Parathyroid adenoma (tissue), 2 donors: ENCODE data around the gene ATP1A4.

Experiments used
- H2AFZ ChIP-seq: fragments of 300-600 bp; sonication (generic); one replicate; pipeline ENCODE4 v1.7.0; 2017; ENCODE audit warnings: antibody characterized with exemption, mild to moderate bottlenecking
- H3K27ac ChIP-seq: fragments of 300-600 bp; sonication (generic); one replicate; pipeline ENCODE4 v1.7.0; 2017
- H3K27me3 ChIP-seq: fragments of 300-600 bp; sonication (generic); one replicate; pipeline ENCODE4 v1.7.0; 2017; ENCODE audit warnings: low read length; ENCODE audit not compliant: control insufficient read depth, insufficient read depth
- H3K36me3 ChIP-seq: fragments of 300-600 bp; sonication (generic); one replicate; pipeline ENCODE4 v1.7.0; 2017; ENCODE audit warnings: low read length; ENCODE audit not compliant: control insufficient read depth, insufficient read depth
- H3K4me1 ChIP-seq: fragments of 300-600 bp; sonication (generic); one replicate; pipeline ENCODE4 v1.7.0; 2017; ENCODE audit warnings: control low read depth
- H3K4me2 ChIP-seq: fragments of 300-600 bp; sonication (generic); one replicate; pipeline ENCODE4 v1.7.0; 2017; ENCODE audit warnings: low read length
- H3K4me3 ChIP-seq: fragments of 300-600 bp; sonication (generic); one replicate; pipeline ENCODE4 v1.7.0; 2017; ENCODE audit warnings: low read depth, low read length
- H3K79me2 ChIP-seq: fragments of 300-600 bp; sonication (generic); one replicate; pipeline ENCODE4 v1.7.0; 2017; ENCODE audit warnings: control low read depth
- H3K9ac ChIP-seq: fragments of 300-600 bp; sonication (generic); one replicate; pipeline ENCODE4 v1.7.0; 2017; ENCODE audit warnings: mild to moderate bottlenecking
- H3K9me3 ChIP-seq: fragments of 300-600 bp; sonication (generic); one replicate; pipeline ENCODE4 v1.7.0; 2017; ENCODE audit warnings: low read length; ENCODE audit not compliant: control insufficient read depth
- TF ChIP-seq, protein P1 (sequence below): fragments of 300-600 bp; sonication (generic); IDR thresholded peaks from one replicate; pipeline ENCODE4 v1.7.0; 2017; ENCODE audit warnings: antibody characterized with exemption, mild to moderate bottlenecking
- donor health status: primary hyperparathyroidism.

ATP1A4 gene

DNA sequence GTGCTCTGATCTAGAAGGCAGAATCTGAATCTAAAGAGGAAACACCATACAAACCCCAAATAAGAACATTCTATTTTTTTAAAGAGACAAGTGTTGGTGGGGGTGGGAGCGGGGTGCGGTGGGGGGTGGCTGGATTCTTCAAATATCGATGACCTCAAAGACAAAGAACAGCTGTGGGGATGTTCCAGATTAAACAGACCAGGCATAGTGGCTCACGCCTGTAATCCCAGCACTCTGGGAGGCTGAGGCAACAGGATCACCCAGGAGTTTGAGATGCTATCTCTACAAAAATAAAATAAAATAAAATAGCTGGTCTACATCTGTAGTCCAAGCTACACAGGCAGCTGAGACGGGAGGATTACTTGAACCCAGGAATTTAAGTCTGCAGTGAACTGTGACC is 5.0 kb downstream of the ATP1A4 start:
- H2AFZ ChIP-seq: no peak overlapping the region
- H3K27ac ChIP-seq: no peak overlapping the region
- H3K4me2 ChIP-seq: no peak overlapping the region
- TF ChIP-seq, protein P1, sequence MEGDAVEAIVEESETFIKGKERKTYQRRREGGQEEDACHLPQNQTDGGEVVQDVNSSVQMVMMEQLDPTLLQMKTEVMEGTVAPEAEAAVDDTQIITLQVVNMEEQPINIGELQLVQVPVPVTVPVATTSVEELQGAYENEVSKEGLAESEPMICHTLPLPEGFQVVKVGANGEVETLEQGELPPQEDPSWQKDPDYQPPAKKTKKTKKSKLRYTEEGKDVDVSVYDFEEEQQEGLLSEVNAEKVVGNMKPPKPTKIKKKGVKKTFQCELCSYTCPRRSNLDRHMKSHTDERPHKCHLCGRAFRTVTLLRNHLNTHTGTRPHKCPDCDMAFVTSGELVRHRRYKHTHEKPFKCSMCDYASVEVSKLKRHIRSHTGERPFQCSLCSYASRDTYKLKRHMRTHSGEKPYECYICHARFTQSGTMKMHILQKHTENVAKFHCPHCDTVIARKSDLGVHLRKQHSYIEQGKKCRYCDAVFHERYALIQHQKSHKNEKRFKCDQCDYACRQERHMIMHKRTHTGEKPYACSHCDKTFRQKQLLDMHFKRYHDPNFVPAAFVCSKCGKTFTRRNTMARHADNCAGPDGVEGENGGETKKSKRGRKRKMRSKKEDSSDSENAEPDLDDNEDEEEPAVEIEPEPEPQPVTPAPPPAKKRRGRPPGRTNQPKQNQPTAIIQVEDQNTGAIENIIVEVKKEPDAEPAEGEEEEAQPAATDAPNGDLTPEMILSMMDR: no peak
- no peaks in the 10 kb centered on the region for H3K36me3 ChIP-seq
- no peaks in the 10 kb centered on the region for H3K9me3 ChIP-seq
- no peaks in the 10 kb centered on the region for H3K4me1 ChIP-seq
- no peak overlapping the region for H3K4me3 ChIP-seq
- H3K79me2 ChIP-seq: no peaks in the 10 kb centered on the region
- no peaks in the 10 kb centered on the region for H3K27me3 ChIP-seq
- no peak overlapping the region for H3K9ac ChIP-seq

DNA sequence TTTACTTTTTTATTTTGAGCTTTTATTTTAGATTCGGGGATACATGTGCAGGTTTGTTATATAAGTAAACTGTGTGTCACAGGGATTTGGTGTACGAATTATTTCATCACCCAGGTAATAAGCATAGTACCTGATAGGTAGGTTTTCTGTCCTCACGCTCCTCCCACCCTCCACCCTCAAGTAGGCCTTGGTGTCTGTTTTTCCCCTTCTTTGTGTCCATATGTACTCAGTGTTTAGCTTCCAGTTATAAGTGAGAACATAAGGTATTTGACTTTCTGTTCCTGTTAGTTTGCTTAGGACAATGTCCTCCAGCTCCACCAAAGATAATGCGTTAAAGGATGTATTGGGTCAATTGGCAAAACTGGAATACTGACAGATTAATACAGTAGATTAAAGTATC is 5.8 kb downstream of the ATP1A4 start:
- no peaks in the 10 kb centered on the region for H3K27me3 ChIP-seq
- no peak overlapping the region for H3K27ac ChIP-seq
- no peaks in the 10 kb centered on the region for H3K36me3 ChIP-seq
- H3K9me3 ChIP-seq: no peaks in the 10 kb centered on the region
- no peak overlapping the region for H2AFZ ChIP-seq
- no peak overlapping the region for H3K4me3 ChIP-seq
- no peaks in the 10 kb centered on the region for H3K4me1 ChIP-seq
- no peak overlapping the region for H3K4me2 ChIP-seq
- no peaks in the 10 kb centered on the region for H3K79me2 ChIP-seq
- no peak overlapping the region for H3K9ac ChIP-seq
- TF ChIP-seq, protein P1: no peak

DNA sequence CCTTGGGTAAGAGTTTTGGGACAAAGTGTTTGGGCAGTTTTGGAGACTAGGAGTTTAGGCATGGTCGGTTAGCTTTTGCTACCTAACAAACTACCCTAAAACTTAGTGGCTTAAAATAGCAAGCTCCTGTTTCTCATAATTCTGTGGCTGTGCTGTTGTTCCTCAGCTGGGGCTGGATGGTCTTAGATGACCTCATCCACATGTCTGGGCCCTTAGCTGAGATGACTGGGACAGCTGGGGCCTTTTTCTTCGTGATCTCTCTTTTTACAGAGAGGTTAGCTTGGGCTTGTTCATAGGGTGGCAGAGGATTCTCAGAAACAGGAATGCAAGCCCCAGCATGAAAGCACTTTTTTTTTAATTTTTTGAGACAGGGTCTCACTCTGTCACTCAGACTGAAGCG is 6.6 kb downstream of the ATP1A4 start:
- no peak overlapping the region for H2AFZ ChIP-seq
- H3K9ac ChIP-seq: no peak overlapping the region
- TF ChIP-seq, protein P1: no peak
- H3K27ac ChIP-seq: no peak overlapping the region
- H3K36me3 ChIP-seq: no peaks in the 10 kb centered on the region
- no peak overlapping the region for H3K4me2 ChIP-seq
- no peak overlapping the region for H3K4me3 ChIP-seq
- no peaks in the 10 kb centered on the region for H3K79me2 ChIP-seq
- no peaks in the 10 kb centered on the region for H3K9me3 ChIP-seq
- H3K4me1 ChIP-seq: no peaks in the 10 kb centered on the region
- no peaks in the 10 kb centered on the region for H3K27me3 ChIP-seq

DNA sequence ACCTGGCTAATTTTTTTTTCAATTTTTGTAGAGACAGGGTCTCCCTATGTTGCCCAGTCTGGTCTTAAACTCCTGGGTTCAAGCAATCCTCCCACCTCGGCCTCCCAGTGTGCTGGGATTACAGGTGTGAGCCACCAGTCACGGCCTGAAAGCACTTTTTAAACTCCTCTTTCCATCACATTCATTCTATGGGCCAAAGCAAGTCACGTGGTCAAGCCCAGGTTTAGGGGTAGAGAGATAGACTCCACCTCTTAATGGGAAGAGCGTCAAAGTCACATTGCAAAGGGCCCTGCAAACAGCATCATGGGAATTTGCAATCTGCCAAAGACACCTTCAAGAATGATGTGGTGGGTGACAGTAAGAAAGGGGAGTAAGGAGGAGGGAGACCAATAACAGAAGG is 7.1 kb downstream of the ATP1A4 start:
- no peak overlapping the region for H3K4me3 ChIP-seq
- TF ChIP-seq, protein P1: no peak
- no peak overlapping the region for H3K27ac ChIP-seq
- no peak overlapping the region for H2AFZ ChIP-seq
- no peaks in the 10 kb centered on the region for H3K79me2 ChIP-seq
- H3K9me3 ChIP-seq: no peaks in the 10 kb centered on the region
- H3K4me2 ChIP-seq: no peak overlapping the region
- H3K9ac ChIP-seq: no peak overlapping the region
- H3K36me3 ChIP-seq: no peaks in the 10 kb centered on the region
- H3K4me1 ChIP-seq: no peaks in the 10 kb centered on the region
- no peaks in the 10 kb centered on the region for H3K27me3 ChIP-seq

DNA sequence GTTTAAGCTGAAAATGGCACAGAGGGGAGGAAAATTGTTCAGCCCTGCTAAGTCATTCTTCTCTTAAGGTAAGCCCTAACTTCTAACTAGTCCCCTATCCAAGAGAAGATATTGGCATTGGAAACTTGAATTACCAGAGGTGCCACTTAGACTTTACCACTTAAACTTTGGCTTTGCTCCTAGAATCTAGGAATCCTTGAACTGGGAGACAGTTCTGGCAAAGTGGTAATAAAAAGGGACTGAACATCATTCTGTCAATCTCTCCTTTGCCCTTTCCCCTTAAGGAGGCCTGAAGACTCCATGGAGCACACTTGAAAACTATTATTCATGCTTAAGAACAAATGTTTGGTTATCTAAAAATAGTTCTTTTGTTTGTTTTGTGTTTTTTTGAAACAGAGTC is 8.4 kb downstream of the ATP1A4 start:
- Histone ChIP-seq H3K36me3 (no peaks in the 10 kb centered on the region), H3K4me1 (no peaks in the 10 kb centered on the region), H3K4me2 (no peak overlapping the region), H2AFZ (no peak overlapping the region), H3K27ac (no peak overlapping the region), H3K79me2 (no peaks in the 10 kb centered on the region), H3K9ac (no peak overlapping the region), H3K9me3 (no peaks in the 10 kb centered on the region), H3K27me3 (no peaks in the 10 kb centered on the region), H3K4me3 (no peak overlapping the region)
- TF ChIP-seq, protein P1: no peak
